K562 (cell line): ENCODE measurements around the gene SOCS3. TPM values are rescaled to one million over a fixed set of nuclear protein-coding genes. Genes with fewer than 3 reads are reported as not detected.
A peak's percentile ranks its signal among the peaks of the same experiment; 100 is the strongest.

Experiments
- ARID1B ChIP-seq: fragments of 450-650 bp; IDR thresholded peaks from 2 replicates; pipeline ENCODE4 v1.6.1; 2016; ENCODE audit warnings: antibody characterized with exemption, mild to moderate bottlenecking, inconsistent platforms
- EHMT2 ChIP-seq: fragments of 450-650 bp; IDR thresholded peaks from 2 replicates; pipeline ENCODE4 v1.6.1; 2018; ENCODE audit warnings: antibody characterized with exemption
- GABPA ChIP-seq: fragments of 200-800 bp; sonication (Bioruptor generic); conservative IDR thresholded peaks from 2 replicates; pipeline ENCODE4 v1.6.1; 2016; ENCODE audit warnings: low read depth, missing genetic modification characterization, missing compliant biosample characterization
- HLTF ChIP-seq: fragments of 450-650 bp; IDR thresholded peaks from 2 replicates; pipeline ENCODE4 v1.6.1; 2016
- HNRNPK ChIP-seq: fragments of 200-400 bp; formaldehyde crosslinking; IDR thresholded peaks from one replicate; pipeline ENCODE4 v1.6.1; 2018; ENCODE audit warnings: mild to moderate bottlenecking, low read depth, low read length; ENCODE audit not compliant: poor library complexity, severe bottlenecking
- IRF2 ChIP-seq: sonication (generic); formaldehyde crosslinking; IDR thresholded peaks from 2 replicates; pipeline ENCODE4 v1.8.1; 2022; ENCODE audit warnings: mild to moderate bottlenecking, missing genetic modification reagents
- MIER1 ChIP-seq: fragments of 450-650 bp; IDR thresholded peaks from 2 replicates; pipeline ENCODE4 v1.6.1; 2016; ENCODE audit warnings: antibody characterized with exemption, mild to moderate bottlenecking, low read depth
- NFXL1 ChIP-seq: fragments of 450-650 bp; formaldehyde crosslinking; IDR thresholded peaks from 2 replicates; pipeline ENCODE4 v1.4.0; 2021; ENCODE audit warnings: mild to moderate bottlenecking
- PCBP1 ChIP-seq: fragments of 200-400 bp; formaldehyde crosslinking; IDR thresholded peaks from 2 replicates; pipeline ENCODE4 v1.6.1; 2018; ENCODE audit warnings: mild to moderate bottlenecking, low read depth, low read length; ENCODE audit not compliant: poor library complexity, severe bottlenecking
- PHB ChIP-seq: fragments of 250-450 bp; sonication (Bioruptor Pico); IDR thresholded peaks from 2 replicates; pipeline ENCODE4 v1.5.0; 2021
- POU5F1 ChIP-seq: fragments of 150-350 bp; IDR thresholded peaks from 2 replicates; pipeline ENCODE4 v1.6.1; 2014; ENCODE audit warnings: borderline replicate concordance, low read length, low read depth, mild to moderate bottlenecking; ENCODE audit not compliant: partially characterized antibody
- RNF2 ChIP-seq: sonication (generic); IDR thresholded peaks from 2 replicates; pipeline ENCODE4 v1.6.1; 2016
- SOX6 ChIP-seq: fragments of 450-650 bp; IDR thresholded peaks from 2 replicates; pipeline ENCODE4 v1.6.1; 2014; ENCODE audit warnings: mild to moderate bottlenecking
- SUPT5H ChIP-seq: fragments of 450-650 bp; IDR thresholded peaks from 2 replicates; pipeline ENCODE4 v1.6.1; 2016
- TCF7 ChIP-seq: sonication (generic); IDR thresholded peaks from 2 replicates; pipeline ENCODE4 v1.6.1; 2016; ENCODE audit warnings: antibody characterized with exemption, borderline replicate concordance
- ZBTB7A ChIP-seq: IDR thresholded peaks from 2 replicates; pipeline ENCODE4 v1.6.1; 2011; ENCODE audit warnings: low read depth, mild to moderate bottlenecking, low read length, moderate library complexity, borderline replicate concordance; ENCODE audit not compliant: control insufficient read depth
- ZNF699 ChIP-seq: fragments of 250-450 bp; sonication (Bioruptor Pico); IDR thresholded peaks from 2 replicates; pipeline ENCODE4 v1.8.0; 2021; ENCODE audit warnings: mild to moderate bottlenecking, moderate library complexity; ENCODE audit not compliant: insufficient replicate concordance
- ZNF77 ChIP-seq: fragments of 250-450 bp; sonication (Bioruptor Pico); IDR thresholded peaks from 2 replicates; pipeline ENCODE4 v1.5.0; 2020
- ZNF830 ChIP-seq: fragments of 250-450 bp; sonication (Bioruptor Pico); IDR thresholded peaks from 2 replicates; pipeline ENCODE4 v1.5.0; 2021; ENCODE audit warnings: mild to moderate bottlenecking
- ZSCAN29 ChIP-seq: fragments of 450-650 bp; IDR thresholded peaks from 2 replicates; pipeline ENCODE4 v1.6.1; 2017
- polyA plus RNA-seq, 8 experiments: library from polyadenylated mRNA; depleted of rRNA in 4 of 8; stranded (reverse) in 5 of 8; unstranded in 3 of 8; fragments of >200 nt; fragmentation: Nextera tagmentation in 2 of 8; fragmentation: Illumina TruSeq in 1 of 8; extraction: Ambion mirVana in 2 of 8; extraction: Trizol in 1 of 8; gene quantifications; 2 replicates each; pipeline versions ENCODE4 v1.2.1 to v1.2.3, GENCODE V29; 2011 to 2014; ENCODE audit warnings: inconsistent platforms in 1 of 8, missing spikeins in 1 of 8
- total RNA-seq, 7 experiments: library from RNA; depleted of rRNA in 6 of 7; stranded (reverse); fragments of >200 nt in 6 of 7; fragmentation: Illumina TruSeq in 2 of 7; extraction: Trizol in 2 of 7; gene quantifications; 2 replicates each; pipeline versions ENCODE4 v1.2.1 to v1.2.3, GENCODE V29; 2011 to 2021; ENCODE audit warnings: low replicate concordance in 1 of 7
- TF ChIP-seq, protein P1 (sequence below): fragments of 450-650 bp; IDR thresholded peaks from 2 replicates; pipeline ENCODE4 v1.7.1; 2018; ENCODE audit warnings: mild to moderate bottlenecking, low read depth; ENCODE audit not compliant: partially characterized antibody
- TF ChIP-seq, protein P2 (sequence below): sonication (generic); IDR thresholded peaks from 2 replicates; pipeline ENCODE4 v1.6.1; 2016
- TF ChIP-seq, protein P3 (sequence below): fragments of 450-650 bp; IDR thresholded peaks from 2 replicates; pipeline ENCODE4 v1.6.1; 2017; ENCODE audit warnings: mild to moderate bottlenecking, moderate library complexity
- TF ChIP-seq, protein P4 (sequence below): IDR thresholded peaks from 2 replicates; pipeline ENCODE4 v1.6.1; 2014; ENCODE audit warnings: antibody characterized with exemption

The SOCS3 gene
- total and polyA plus RNA-seq, 9 of the 15 experiments (the other 6 are each of a cell fraction or from before 2014, with no cell fraction given) = 0.56 to 38.9 (median 13.7) TPM

DNA sequence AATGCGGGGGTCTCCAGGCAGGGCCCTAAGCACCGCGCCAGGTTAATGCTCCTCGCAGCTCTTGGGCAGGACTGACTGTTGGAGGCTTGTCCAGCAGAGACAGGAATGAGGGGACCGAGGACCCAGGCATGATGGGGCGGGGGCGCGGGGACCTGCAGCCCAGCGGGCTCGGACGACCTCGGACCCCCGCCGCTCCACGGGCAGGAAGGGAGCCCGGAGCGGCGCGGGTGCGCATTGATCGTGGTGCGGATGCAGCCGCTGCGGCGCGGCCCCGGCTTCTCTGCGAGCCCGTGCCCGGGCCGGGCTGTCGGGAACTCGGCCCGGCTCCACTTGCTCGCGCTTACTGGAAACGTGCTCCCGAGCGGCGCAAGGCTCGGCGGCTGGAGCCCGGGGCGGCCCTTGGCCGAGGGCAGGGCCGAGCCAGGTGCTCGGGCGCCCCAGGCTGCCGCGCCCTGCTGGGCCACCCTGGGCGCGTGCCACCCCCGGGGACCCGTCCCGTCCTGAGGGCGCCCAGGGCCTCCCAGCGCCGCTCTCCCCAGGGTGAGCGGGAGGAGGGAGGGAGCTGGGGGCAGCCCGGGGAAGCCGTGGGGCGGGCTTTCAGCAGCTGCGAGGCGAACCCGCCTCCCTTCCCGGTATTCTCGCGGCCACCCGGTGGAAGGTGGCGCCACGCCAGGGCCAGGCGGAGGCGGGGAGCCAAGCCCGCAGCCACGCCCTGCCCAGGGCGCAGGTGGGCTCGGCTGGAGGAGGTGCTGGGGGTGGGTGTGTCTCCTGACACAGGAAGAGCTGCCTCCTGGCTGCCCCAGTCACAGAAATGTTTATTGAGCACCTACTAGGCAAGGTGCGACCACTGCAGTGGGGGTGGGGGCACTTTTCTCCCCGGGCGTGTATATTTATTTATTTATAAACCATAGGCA lies 45.9 kb downstream of the SOCS3 start (continued):
- TF ChIP-seq, protein P1, sequence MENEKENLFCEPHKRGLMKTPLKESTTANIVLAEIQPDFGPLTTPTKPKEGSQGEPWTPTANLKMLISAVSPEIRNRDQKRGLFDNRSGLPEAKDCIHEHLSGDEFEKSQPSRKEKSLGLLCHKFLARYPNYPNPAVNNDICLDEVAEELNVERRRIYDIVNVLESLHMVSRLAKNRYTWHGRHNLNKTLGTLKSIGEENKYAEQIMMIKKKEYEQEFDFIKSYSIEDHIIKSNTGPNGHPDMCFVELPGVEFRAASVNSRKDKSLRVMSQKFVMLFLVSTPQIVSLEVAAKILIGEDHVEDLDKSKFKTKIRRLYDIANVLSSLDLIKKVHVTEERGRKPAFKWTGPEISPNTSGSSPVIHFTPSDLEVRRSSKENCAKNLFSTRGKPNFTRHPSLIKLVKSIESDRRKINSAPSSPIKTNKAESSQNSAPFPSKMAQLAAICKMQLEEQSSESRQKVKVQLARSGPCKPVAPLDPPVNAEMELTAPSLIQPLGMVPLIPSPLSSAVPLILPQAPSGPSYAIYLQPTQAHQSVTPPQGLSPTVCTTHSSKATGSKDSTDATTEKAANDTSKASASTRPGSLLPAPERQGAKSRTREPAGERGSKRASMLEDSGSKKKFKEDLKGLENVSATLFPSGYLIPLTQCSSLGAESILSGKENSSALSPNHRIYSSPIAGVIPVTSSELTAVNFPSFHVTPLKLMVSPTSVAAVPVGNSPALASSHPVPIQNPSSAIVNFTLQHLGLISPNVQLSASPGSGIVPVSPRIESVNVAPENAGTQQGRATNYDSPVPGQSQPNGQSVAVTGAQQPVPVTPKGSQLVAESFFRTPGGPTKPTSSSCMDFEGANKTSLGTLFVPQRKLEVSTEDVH = no peak
- no peak for TF ChIP-seq IRF2
- TF ChIP-seq ZNF830 (CRISPR knock-in tag) = no peak
- no peak for TF ChIP-seq ZNF699 (CRISPR knock-in tag)
- no peak for TF ChIP-seq ZSCAN29
- peak; percentile 55 for TF ChIP-seq ARID1B
- no peak for TF ChIP-seq ZNF77 (CRISPR knock-in tag)
- TF ChIP-seq, protein P2, sequence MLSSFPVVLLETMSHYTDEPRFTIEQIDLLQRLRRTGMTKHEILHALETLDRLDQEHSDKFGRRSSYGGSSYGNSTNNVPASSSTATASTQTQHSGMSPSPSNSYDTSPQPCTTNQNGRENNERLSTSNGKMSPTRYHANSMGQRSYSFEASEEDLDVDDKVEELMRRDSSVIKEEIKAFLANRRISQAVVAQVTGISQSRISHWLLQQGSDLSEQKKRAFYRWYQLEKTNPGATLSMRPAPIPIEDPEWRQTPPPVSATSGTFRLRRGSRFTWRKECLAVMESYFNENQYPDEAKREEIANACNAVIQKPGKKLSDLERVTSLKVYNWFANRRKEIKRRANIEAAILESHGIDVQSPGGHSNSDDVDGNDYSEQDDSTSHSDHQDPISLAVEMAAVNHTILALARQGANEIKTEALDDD = no peak
- TF ChIP-seq HNRNPK = peak; percentile 50
- no peak for TF ChIP-seq MIER1
- TF ChIP-seq PCBP1 = no peak
- TF ChIP-seq SOX6 = no peak; the same call in 1 of the 2 replicates
- no peak for TF ChIP-seq SUPT5H
- TF ChIP-seq NFXL1 (CRISPR knock-in tag) = no peak
- TF ChIP-seq, protein P3, sequence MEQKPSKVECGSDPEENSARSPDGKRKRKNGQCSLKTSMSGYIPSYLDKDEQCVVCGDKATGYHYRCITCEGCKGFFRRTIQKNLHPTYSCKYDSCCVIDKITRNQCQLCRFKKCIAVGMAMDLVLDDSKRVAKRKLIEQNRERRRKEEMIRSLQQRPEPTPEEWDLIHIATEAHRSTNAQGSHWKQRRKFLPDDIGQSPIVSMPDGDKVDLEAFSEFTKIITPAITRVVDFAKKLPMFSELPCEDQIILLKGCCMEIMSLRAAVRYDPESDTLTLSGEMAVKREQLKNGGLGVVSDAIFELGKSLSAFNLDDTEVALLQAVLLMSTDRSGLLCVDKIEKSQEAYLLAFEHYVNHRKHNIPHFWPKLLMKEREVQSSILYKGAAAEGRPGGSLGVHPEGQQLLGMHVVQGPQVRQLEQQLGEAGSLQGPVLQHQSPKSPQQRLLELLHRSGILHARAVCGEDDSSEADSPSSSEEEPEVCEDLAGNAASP = no peak
- TF ChIP-seq POU5F1 = no peak
- no peak for TF ChIP-seq RNF2
- no peak for TF ChIP-seq TCF7
- peak; percentile 93 for TF ChIP-seq ZBTB7A
- no peak for TF ChIP-seq EHMT2
- no peak for TF ChIP-seq GABPA (tag)
- no peak for TF ChIP-seq HLTF
- TF ChIP-seq PHB (CRISPR knock-in tag) = no peak
- TF ChIP-seq, protein P4, sequence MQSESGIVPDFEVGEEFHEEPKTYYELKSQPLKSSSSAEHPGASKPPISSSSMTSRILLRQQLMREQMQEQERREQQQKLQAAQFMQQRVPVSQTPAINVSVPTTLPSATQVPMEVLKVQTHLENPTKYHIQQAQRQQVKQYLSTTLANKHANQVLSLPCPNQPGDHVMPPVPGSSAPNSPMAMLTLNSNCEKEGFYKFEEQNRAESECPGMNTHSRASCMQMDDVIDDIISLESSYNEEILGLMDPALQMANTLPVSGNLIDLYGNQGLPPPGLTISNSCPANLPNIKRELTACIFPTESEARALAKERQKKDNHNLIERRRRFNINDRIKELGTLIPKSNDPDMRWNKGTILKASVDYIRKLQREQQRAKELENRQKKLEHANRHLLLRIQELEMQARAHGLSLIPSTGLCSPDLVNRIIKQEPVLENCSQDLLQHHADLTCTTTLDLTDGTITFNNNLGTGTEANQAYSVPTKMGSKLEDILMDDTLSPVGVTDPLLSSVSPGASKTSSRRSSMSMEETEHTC = no peak
